SU-DHL-6 (cell line): Measurements from ENCODE around the gene APOC3.

Source experiments
- CTCF ChIP-seq: fragments of 200-600 bp; sonication (generic); IDR thresholded peaks from one replicate; pipeline ENCODE4 v1.5.1; 2017; ENCODE audit warnings: antibody characterized with exemption, mild to moderate bottlenecking, low read length, moderate library complexity; ENCODE audit not compliant: insufficient read depth, poor library complexity, severe bottlenecking
- EZH2phosphoT487 ChIP-seq: fragments of 200-600 bp; sonication (generic), shearing (Covaris generic); conservative IDR thresholded peaks from 2 replicates; pipeline ENCODE4 v1.6.1; 2018; ENCODE audit warnings: mild to moderate bottlenecking, antibody characterized with exemption, low read length, moderate library complexity, mixed read lengths

GRCh38 chr11:116837231-116838091 is 7.8 kb downstream of the APOC3 start, which contains the start of gene APOA1:
- no peak for TF ChIP-seq EZH2phosphoT487
- TF ChIP-seq CTCF = no peak
